HG03175 (cell line): ENCODE data around the gene MRTFA.
"Not testable (repeated sequence)": the region's sequence is repeated elsewhere in the genome, so short reads cannot be mapped to it uniquely, and the experiment has no call there.

ENCODE experiments used
- ATAC-seq: cut with Tn5 transposase; IDR thresholded peaks from one replicate; pipeline ENCODE4 v1.9.1; 2021; ENCODE audit warnings: mild to moderate bottlenecking, moderate library complexity; ENCODE audit not compliant: unreplicated experiment

MRTFA gene

DNA sequence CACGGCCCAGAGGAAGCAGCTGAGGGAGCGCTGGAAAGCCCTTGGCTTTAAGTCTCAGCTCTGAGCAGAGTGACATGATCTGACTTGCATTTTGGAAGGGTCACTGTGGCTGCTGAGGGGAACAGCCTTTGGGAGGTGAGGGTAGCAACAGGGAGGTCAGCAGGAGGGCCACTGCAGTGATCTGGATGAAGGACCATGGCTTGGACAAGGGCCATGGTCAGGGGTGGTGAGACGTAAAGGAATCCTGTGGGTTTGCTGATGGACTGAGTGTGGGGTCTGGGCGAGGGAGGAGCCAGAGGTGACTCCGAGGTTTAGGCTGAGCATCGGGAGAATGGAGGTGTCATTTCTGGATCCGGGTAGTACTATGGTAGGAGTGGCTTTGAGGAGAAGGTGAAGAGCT is 232.9 kb downstream of the MRTFA start:
- no peak for ATAC-seq

DNA sequence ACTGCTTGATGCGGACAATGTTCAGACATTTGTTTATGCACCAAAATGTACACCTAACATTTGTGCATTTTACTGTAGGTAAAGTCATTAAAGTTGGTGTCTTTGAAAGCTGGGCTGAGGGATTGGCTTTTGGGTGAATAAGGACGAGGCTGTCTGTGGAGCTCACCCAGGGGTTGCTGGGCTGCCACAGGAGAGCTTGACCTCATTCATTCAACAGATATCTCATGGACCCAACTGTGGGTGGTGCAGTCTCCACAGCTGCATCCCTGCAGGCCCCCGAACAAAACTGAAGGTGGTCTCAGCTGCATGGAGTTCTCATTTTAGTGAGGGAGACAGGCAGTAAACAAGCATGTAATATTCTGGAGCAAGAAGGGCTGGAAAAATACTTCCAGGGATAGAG is 233.4 kb downstream of the MRTFA start:
- ATAC-seq = no peak

DNA sequence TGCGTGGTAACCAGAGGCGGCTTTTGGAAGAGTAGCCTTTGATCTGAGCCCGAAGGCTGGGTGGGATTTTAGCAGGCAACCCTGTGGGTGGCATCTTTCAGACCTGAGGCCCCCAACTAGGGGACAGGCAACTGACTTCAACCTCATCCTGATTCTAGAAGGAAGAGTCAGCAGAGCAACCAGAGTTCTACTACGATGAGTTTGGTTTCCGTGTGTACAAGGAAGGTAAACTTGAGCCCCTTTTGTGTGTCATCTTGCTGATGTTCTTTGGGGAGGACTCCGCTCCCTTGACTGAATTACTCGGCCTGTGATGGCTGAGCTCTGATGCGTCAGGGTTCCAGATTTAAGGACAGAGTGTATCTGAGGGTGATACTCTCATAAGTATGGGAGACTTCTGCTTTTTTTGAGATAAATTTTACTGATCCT is 234.5 kb downstream of the MRTFA start:
- no peak for ATAC-seq

DNA sequence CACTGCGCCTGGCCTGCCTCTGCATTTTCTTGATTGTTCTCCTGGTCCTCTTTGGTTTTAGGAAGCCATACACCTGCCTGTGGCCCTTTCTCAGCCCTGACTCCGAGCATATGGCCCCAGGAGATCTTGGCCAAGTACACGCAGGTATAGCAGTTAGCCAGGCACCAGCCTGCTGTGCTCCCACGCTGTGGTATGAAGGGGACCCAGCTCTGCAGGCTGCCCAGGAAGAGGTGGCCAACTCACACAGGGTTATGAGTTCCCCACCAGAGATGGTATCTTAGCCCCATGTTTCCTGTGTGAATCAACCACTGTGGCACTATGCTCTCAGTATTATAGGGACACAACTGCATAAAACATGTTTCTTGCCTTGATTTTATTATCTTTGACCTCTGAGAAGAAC is 235.0 kb downstream of the MRTFA start:
- ATAC-seq = no peak

DNA sequence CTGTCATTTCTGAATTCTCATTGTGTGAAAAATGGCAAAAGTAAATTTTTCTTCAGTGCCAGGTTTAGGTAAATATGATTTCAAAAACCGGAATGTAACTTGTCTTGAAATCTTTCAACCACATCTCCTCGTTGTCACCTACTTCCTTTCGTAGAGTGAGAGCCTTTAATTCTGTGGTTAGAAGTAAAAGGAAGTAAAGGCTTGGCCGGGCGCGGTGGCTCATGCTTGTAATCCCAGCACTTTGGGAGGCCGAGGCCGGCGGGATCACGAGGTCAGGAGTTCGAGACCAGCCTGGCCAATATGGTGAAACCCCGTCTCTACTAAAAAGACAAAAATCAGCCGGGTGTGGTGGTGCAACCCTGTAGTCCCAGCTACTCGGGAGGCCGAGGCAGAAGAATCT is 236.4 kb downstream of the MRTFA start:
- no peak for ATAC-seq

DNA sequence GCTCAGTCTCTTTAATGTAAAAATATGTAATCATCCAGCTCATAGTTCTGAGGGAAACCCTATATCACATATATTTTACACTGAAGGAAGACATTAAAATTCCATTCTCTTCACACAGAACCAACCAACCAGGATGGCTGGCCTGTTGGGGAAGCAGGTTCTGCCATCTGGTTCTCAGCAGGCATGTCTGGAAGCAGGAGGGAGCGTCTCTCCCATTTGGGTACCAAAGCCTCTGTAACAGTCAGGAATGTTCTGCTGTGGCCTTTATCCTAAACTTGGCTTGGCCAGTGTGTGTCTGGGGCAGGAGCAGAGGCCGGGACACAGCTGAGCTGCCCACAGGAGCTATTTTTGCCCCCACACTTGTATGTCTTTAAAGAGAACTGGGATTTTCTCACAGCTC is 236.9 kb downstream of the MRTFA start:
- no peak for ATAC-seq

DNA sequence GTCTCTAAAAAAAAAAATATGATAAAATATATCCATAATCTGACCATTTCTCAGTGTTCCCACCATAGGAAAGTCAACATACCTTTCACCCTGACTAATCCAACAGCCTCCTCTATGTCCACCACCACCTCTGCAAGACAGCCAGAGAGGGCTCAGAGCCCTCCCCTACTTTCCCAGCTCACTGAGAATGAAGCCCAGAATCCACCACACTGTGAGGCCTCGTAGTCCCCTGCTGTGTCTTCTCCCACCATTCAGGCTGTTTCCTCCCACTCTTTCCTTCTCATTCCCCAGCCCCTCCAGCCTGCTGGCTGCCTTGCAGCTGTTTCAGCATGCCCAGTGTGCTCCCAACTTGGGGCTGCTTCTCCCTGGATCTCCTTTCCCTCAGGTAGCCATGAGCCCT is 239.1 kb downstream of the MRTFA start:
- no peak for ATAC-seq

DNA sequence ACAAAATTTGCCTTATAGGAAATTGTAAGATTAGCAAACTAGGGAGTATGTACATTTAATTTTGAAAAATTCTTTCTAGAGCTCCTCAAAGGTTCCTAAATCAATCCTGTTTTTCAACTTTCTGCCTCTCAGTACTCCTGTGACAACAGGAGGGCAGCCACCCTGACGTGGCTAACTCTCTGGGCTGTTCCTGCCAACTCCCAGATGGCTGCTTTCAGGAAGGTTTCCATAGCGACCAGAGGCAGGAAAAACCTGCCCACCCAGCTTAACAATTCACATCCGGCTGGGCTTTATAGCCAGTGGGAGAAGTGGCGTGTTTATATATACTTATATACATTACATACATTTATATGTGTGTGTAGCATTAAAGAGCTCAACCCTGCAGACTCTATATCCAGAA is 239.6 kb downstream of the MRTFA start:
- no peak for ATAC-seq

DNA sequence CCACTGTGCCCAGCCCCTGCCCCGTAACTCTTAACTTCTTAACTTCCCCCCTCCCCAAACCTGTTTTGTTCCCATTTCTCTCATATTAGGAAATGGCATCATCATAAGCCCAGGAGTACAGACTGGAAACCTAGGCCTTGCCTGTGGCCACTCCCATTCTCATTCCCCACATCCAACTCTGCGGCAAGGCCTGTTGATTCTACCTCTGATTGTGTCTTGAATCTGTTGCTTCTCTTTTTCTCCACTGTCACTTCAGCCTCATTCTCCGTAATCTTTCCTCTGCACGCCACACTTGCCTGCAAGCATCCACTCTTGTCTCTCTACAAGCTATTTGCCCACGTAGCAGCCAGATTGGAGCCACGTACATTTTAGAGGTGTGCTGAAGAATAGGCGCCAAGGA is 240.9 kb downstream of the MRTFA start:
- ATAC-seq = no peak

DNA sequence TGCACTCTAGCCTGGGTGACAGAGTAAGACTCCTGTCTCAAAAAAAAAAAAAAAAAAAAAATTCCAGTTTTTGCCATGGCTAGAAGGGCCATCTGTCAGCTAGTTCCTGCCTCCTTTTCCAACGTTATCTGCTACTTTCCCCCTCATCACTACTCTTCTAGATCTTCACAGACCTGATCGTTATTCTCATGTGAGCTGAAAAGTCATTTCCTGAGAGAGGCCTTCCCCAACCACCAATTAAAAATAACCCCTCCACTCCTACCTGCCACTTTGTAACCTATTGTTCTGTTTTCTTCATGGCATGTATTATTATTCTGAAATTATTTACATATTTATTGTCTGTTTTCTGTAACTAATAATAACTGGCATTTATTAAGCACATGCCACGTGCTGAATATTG is 241.9 kb downstream of the MRTFA start:
- ATAC-seq = no peak

DNA sequence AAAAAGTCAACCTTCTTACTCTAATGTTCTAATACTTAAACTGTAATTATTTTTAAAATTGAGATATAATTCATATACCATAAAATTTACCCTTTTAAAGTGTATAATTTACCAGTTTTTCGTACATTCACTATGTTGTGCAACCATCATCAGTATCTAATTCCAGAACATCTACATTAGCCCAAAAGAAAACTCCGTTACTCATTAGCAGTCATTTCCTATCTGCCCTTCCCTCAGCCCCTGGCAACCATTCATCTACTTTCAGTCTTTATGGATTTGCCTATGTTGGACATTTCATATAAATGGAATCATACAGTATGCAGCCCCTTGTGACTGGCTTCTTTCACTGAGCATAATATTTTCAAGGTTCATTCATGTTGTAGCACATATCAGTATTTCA is 243.9 kb downstream of the MRTFA start:
- ATAC-seq = no peak

DNA sequence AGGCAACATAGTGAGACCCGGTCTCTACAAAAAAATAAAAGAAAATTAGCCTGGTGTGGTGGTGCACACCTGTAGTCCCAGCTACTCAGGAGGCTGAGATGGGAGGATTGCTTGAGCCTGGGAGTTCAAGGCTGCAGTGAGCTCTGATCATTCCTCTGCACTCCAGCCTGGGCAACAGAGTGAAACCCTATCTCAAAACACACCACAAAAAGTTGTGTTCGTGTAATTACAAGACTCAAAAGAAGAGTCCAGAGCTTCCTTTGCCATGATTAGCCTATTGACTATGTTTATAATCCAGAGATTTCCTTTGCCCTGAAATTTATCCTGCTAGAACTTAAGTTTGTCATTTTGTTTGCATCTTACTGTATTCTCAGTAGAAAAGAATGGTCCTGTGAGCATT is 245.1 kb downstream of the MRTFA start:
- ATAC-seq = no peak

DNA sequence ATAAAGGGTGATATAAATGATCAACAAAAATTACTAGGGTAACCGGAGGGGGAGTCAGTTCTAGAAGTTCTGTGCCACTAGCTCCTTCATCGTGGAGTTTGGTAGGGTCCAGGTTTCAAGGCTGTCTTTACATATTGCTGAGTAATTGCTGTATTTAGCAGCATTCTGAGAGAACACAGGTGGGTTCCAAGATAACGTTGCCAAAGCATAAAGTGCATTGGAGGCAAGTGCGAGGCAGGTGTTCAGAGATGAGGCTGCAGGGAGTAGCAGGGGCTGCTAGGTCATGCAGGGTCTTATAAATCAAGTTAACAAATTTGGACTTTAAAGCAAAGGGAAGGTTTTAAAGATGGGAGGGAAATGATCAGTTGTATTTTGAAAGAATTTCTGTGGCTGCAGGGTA is 248.3 kb downstream of the MRTFA start:
- ATAC-seq = no peak

DNA sequence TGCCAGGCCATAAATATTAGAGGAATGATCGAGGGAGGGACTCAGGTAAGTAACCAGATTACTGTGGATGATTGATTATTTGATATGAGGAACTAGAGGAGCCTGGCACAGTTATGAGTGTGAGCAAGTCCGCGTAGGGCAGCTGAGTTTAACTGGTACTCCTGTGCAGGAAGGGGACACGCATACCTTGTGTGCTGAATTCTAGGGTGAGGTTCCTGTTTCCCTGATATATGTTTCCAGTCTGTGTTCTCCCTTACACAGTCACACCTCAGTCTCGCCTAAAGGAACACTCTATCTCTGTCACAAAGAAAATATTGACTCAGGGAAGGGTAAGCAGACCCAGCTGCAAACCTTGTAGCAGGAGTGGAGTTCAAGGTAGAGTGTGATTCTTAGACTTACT is 248.8 kb downstream of the MRTFA start:
- no peak for ATAC-seq

DNA sequence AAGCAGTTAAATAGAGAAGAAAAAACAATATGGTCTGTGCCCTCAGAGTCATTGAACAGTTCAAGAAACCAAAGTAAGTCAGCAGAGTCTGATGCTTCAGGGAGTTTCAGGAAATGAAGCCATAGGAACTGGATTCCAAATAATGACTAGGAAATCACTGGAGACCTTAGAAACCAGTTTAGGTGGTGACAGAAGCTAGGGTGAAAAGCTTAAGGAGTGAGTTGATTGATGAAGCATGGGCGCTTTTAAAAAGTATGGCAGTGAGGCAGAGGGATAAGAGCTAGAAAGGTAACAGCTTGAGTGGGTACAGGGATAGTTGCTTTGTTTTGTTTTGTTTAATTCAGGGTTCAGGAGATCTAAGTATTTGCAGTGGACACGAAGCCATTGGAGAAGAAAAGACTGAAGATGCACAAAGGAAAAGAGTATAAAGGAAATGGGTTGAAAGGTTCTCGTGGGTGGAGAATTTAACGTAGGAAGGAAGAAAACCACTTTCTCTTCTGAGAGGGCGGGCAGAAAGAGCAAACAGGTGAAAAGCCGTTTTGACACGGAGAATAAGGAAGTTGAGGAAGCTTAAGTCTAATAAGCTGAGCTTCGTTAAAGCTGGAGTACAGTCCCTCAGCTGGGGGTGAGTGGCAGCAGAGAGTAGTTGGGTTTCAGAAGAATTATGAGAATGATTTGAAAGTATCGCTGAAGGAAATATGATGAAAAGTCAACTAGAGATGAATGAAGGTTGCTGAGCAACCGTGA is 251.3 kb downstream of the MRTFA start:
- ATAC-seq = no peak

DNA sequence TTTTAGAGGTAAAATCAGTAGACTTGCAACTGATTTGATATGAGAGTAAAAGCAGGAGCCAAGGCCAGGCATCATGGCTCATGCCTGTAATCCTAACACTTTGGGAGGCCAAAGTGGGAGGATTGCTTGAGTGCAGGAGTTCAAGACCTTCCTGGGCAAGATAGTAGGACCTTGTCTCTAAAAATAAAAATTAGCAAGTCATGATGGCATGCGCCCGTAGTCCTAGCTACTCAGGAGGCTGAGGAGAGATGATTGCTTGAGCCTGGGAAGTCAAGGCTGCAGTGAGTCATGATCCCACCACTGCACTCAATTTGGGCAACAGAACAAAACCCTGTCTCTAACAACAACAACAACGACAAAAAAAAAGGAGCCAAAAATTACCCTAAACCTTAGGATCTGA is 252.6 kb downstream of the MRTFA start:
- no peak for ATAC-seq

DNA sequence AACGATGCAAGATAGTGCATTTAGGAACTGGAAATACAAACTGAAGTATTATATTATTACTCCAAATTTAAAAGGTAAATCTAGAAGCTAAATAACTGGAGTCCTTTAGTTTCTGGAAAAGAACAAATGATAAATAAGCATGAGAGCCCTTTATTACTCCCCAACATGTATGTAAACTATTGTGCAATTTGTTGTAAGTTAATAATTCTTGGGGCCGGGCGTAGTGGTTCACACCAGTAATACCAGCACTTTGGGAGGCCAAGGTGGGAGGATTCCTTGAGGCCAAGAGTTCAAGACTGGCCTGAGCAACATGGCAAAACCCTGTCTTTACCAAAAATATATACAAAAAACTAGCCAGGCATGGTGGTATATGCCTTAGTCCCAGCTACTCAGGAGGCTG is 255.1 kb downstream of the MRTFA start:
- no peak for ATAC-seq

DNA sequence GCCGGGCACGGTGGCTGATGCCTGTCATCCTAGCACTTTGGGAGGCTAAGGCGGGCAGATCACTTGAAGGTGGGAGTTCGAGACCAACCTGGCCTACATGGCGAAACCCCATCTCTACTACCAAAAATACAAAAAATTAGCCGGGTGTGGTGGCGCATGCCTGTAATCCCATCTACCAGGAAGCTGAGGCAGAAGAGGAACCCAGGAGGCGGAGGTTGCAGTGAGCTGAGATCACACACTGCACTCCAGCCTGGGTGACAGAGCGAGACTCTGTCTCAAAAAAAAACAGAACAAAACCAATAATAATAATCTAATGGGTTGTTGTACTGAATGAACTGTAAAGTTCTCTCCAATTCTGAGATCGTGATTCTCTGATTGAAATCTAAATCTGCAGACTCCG is 258.1 kb downstream of the MRTFA start:
- not testable (repeated sequence) for ATAC-seq

DNA sequence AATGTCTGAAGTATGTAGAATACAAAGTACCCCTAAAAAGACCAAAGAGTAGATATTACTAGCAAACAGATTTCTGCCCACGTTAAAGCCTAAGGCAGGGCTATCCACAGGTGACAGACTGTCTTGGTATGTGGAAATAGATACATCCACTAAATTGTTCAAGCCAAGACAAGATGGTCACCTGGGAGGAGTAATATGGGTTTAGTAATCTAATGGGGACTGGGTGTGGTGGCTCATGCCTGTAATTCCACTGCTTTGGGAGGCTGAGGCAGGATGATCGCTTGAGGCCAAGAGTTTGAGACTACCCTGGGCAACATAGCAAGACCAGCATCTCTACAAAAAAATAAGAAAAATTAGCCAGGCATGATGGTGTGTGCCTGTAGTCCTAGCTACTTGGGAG is 258.6 kb downstream of the MRTFA start:
- no peak for ATAC-seq

DNA sequence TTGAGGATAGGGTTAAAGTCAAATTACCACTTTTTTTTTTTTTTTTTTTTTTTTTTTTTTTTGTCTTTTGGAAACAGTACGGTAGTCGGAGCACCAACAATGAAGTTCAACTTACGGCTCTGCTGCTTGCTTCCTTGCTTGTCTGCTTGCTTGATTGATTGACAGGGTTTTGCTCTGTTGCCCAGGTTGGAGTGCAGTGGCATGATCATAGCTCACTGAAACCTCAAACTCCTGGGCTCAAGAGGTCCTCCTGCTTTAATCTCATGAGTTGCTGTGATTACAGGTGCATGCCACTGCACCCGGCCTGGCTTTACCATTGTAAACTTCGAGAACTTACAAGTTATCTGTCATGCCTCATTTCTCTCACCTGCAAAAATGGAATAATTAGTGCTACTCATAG is 260.4 kb downstream of the MRTFA start:
- ATAC-seq = no peak

DNA sequence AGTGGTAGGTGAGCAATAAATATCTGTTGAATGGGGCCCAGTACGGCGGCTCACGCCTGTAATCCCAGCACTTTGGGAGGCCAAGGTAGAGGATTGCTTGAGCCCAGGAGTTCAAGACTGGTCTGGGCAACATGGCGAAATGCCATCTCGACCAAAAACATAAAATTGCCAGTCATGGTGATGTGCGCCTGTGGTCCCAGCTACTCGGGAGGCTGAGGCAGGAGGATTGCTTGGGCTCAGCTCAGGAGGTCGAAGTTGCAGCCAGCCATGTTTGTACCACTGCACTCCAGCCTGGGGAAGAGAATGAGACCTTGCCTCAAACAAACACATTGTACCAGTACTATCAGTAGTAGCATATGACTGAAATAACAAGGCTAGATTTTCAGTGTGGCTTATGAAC is 262.0 kb downstream of the MRTFA start:
- ATAC-seq = no peak

DNA sequence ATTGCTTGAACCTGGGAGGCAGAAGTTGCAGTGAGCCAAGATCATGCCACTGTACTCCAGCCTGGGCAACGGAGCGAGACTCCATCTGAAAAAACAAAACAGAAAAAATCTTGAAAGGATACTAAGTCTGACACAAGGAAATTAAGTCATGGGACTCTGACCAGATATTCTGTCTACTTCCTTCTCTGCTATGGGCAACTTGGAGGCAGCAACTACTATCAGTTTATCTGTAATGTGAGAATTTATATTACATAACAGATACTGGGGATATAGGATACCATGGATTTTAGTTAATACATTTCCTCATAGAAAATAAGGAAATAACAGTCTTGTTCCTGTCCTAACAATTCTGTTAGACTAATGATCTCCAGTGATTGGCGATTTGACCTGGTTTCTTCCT is 267.7 kb downstream of the MRTFA start:
- ATAC-seq = no peak

DNA sequence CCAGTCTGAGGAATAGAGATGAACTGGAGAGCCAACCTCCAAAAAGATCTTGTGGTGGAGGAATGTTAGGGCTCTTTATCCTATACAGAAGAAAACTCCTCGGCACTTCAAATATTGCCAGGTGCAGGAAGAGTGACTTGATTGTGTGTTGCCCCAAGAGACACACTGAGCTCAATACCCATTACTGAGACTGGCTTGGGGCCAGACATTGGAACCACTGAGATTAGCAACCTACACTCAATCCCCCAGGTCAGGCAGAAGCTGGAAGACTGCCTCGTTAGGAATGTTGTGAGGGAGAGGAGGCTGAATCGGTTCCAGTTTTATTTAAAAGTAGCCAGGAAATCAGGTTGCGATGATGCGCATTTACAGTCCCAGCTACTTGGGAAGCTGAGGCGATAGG is 268.5 kb downstream of the MRTFA start:
- ATAC-seq = no peak
